Measurements from ENCODE around the gene PPARA.

PPARA gene

DNA sequence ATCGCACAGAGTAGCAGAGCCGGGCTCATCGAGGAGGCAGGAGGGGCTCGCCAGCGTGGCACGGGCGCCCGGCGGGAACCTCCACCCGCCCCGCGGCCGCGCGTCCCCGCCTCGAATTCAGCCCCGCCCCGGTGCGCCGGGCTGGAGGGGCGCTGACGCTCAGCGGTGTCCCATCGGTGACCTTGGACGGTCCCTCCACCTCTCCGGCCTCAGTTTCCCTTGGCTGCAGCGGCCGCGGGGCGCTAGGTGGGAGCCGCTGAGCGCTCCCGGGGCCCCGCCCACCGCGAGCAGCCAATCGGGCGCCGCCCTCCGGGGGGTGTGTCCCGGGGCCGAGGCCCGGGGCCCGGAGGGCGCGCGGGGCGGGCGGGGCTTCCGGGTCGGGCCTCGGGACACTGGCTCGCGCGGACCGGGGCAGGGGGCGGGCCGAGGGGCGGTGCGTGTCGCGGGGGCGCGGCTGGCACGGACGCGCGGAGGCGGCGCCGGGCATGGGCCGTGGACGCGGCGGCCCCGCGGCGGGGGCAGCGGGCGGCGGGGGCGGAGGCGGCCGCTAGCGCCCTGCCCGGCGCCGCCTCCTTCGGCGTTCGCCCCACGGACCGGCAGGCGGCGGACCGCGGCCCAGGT is at the start of gene PPARA:
PPARA (plus strand) TSS at position 493 of the 621 bp plus-strand sequence. CDS start 47,858 bp downstream, outside the sequence.
- DNase-seq (ENCODE audit: low read depth, low spot score), result peak; percentile 33

DNA sequence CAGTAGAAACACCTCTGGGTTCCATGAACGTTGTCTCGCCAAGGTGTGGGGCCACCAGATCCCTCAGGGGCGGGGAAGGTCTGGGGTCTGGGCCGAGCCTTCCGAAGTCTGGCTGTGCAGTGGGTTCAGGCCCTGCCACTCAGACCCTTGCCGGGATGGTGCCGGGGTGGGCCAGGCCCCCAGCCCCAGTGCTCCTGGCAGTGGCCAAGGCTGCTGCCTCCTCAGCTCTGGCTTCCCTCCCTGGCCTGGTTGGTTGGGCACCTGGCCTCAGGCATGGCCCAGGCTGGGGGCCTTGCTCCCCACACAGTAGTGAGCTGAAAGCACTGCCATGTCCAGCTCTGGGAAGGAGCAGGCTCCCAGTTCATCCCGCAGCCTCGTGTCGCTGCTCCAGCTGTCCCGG is 48.2 kb upstream of the PPARA start:
- no peak for DNase-seq (ENCODE audit: low read depth, low spot score)

DNA sequence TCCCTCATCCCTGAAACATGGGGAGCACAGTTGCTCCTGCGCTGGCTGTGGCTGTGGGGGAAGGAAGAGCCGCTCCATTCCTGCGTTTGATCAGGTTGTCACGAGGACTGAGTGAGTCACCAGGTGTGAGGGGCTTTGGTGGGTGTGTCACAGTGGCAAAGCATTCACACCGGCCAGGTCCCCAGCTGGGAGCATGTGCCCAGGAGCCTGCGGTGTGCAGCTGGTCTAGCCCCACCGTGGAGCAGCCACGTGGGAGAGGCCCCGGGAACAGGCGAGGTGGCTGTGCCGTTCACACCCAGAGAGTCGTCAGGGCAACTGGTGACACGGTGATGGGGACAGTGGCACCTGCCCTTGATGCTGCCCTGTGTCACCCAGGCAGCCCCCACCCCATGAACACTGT is 47.6 kb upstream of the PPARA start:
- no peak for DNase-seq (ENCODE audit: low read depth, low spot score)

DNA sequence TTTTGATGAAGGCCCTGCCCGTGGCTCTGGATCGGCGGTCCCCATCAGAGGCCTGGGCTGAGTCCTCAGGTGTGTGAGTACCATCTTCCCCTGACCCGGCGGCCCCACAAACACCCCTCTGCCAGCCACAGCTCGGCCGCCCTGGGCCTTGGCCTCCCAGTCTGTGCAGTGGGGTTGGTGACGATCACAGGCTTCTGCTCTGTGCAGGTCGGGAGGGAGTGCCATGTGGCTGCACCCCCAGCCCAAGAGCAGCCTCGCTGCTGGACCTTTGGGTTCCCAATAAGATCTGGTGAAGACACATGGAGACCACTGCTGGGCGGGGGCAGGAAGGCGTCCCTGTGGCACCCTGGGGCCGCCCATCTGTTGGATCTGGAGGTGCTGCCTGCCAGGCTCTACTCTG is 47.1 kb upstream of the PPARA start:
- DNase-seq (ENCODE audit: low read depth, low spot score), result no peak

DNA sequence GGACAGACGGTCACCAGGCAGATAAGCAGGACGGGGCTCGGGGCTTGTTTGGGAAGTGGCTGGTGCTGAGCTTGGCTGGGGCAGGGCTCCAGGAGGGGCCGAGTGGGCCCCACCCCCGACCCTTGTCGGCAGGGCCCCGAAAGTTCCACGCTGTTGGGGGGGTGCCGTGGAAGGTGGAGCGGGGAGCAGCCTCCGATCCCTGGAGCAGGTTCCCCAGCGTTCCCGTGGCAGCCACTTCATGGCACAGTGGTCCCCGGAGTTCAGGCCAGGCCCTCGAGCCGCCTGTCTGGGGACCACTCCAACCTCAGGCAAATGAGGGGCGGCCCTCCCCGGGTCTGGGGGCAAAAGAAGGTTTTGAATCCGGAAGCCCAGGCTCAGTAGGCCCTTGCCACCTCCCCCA is 46.7 kb upstream of the PPARA start:
- DNase-seq (ENCODE audit: low read depth, low spot score), result no peak

DNA sequence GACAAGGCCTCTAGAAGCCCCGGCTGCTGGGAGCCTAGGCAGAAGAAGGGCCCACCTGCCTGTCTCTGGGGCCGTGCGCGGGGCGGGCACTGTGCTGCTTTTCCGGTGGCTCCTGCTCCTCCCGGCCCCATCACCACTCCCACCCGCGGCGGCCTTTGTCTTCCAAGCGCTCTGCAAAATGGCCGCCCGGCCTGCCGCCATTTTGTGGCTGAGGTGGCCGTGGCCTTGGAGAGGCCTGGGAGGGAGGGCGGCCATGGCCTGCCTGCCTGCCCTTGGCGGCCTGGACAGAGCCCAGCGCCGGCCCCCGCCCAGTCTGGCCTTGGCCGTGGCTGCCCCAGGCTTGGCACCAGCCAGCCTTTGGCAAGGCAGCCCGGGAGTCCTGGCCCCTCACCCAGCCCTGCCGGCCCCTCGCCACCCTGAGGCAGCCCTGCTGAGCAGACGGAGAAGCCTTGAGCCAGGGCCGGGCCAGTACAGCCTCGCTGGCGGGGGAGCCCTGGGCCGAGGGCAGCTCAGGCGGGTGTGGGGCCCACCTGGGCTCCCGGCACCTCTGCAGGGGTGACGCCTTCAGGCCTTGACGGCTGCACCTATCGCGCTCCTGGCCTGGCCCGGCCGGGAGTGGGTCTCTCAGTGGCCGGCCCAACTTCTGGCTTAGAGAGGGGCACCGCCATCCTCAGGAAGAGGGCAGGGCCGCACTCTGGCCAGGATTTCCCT is 46.0 kb upstream of the PPARA start:
- DNase-seq (ENCODE audit: low read depth, low spot score), result no peak

DNA sequence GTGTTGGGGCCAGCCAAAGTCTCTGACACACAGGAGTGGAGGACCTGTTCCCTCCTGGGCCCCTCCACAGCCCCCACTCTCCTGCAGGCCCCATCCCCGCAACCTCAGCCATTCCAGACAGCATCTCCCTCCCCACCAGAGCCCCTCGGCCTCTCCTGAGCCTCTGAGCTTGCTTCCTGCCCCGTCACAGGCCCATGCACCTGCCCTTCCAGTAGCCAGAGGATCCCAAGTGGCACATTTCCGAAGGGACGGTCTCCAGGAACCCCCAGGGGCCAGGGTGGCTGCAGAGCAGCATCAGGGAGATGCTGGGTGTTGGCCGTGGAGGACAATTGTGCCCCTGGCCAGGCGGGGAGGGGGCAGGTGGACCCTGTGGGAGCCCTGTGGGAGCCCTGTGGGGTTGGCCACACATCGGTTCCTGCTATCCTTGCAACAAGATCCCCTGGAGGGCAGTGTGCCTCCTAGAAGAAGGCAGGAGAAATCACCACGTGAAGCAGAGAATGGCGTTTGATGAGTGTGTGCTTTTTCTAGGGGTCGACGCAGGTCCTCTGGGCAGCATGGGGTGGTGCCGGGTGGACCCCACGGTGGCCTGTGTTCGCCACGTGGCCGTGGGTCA is 45.3 kb upstream of the PPARA start:
- no peak for DNase-seq (ENCODE audit: low read depth, low spot score)

DNA sequence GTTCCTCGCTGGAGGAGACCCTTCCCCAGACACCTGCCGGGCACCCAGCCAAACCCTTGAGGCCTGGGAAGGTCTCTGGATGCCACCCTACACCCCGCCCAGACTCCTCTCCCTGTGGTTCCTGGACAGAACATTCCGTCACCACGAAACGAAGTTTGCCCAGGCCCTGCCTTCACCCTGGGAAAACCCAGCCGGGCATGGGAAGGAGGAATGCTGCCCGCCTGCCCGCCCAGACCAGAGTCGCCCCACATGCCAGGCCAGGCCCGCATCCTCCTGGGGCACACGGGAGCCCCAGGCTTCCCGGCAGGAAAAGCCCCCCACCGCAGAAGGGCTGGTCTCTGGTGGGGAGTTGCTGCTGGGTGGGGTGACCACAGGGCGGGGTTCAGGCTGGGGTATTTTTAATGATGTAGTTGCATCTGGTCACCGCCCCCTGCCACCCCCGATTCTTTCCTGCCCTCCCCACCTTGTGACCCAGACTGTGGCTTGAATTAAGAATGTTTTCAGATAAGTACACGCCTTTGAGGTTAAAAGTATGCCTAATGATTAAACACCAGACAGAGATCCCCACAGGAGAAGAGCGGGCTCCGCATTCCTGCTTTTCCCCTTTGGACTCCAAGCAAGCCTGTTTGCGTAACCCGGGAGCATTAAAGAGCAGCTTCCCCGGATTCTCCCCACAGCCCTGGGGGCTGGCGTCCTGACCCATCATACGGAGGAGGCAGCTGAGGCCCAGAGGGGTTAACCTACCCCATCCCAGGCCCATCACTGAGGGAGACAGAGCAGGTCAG is 44.6 kb upstream of the PPARA start:
- DNase-seq (ENCODE audit: low read depth, low spot score), result no peak

DNA sequence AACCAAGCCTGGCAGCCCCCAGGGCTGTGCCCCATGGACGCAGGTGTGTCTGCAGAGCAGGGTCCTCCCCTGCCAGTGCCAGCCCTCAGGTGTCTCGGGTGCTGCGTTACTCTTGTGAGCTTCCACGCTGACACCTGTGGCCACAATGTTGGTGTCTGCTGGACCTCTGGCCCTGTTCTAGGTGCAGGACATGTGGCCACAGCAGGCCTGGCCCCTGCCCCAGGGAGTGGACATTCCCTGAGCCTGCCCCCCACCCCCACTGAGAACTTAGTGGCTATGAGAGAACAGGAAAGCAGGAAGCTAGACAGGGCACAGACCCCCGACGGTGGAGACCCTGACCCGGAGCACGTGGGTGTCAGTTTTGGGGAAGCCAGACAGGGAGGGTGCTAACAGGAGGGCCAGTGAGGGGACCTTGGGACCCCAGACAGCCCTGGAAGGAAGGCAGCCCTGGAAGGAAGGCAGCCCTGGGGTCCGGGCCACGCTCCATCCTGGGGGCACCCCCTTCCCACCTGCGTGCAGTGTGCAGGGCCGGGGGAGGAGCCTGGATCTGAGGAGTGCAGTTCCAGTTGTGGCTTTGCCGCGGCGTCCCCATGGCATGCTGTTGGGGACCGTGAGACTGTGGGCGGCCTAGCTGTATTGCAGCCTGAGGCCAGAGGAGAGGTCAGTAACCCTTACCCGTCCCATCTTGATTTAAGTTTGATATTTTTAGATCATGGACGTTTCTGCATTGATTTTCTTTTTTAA is 43.9 kb upstream of the PPARA start:
- no peak for DNase-seq (ENCODE audit: low read depth, low spot score)

DNA sequence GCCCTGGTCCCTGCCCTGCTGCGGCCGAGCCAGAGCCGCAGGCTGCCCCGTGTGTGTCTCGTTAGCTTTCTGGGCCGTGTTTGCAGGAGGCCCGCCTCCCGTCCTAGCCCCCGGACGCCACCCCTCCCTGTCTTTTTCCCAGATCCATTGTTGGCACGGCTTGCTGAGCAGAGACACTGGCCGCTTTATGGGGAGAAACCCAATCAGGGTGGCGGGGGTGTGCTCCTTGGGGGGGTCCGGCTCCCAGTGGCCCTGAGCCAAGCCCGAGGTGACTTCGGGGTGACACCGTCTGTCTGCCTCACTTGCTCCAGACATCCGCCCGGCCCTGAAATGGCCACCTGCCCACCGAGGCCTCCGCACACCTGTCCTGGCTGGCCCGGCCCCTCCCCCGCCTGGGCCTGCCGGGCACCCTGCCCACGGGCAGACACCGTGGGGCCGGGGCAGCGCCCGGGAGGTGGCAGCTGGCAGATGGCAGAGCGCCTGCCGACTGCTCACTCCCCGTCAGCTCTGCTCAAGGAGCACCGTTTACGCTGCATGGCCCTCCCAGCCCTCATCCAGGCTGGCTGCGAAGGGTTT is 43.1 kb upstream of the PPARA start:
- no peak for DNase-seq (ENCODE audit: low read depth, low spot score)

DNA sequence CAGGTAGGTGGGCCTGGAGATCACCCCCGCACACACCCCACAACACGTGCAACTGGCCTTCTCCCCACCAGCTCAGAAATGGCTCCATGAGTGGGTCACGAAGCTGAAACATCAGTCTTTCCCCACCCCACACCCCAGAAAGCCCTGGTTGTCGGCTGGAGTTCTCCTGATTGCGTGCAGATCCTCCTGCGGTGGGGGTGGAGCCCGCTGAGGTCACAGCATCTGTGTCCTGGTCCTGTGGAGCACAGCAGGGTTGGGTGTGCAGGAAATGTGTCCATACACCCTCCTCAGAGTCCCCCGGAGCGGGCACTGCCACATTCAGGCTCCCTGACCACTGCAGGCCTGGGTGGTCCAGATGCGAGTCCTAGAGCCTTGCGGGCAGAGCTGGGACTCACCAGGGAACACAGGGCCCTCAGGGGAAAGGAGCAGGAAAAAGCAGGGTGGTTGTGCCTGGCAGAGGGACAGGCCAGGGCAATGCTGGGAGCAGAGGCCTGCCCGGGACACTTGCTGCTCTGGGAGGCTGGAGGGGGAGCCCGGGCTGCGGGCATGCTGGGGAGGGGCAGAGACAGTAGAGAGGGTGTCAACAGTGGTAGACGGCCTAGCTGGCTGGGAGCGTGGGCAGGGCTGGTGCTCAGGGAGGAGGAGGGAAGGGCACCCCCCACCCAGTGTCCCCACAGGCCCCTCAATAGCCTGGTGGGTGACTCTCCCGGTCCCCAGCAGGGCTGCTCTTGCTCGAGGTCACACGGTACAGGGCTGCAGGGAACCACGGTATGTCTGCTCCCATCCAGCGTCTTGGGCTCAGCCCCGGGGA is 42.4 kb upstream of the PPARA start:
- no peak for DNase-seq (ENCODE audit: low read depth, low spot score)

DNA sequence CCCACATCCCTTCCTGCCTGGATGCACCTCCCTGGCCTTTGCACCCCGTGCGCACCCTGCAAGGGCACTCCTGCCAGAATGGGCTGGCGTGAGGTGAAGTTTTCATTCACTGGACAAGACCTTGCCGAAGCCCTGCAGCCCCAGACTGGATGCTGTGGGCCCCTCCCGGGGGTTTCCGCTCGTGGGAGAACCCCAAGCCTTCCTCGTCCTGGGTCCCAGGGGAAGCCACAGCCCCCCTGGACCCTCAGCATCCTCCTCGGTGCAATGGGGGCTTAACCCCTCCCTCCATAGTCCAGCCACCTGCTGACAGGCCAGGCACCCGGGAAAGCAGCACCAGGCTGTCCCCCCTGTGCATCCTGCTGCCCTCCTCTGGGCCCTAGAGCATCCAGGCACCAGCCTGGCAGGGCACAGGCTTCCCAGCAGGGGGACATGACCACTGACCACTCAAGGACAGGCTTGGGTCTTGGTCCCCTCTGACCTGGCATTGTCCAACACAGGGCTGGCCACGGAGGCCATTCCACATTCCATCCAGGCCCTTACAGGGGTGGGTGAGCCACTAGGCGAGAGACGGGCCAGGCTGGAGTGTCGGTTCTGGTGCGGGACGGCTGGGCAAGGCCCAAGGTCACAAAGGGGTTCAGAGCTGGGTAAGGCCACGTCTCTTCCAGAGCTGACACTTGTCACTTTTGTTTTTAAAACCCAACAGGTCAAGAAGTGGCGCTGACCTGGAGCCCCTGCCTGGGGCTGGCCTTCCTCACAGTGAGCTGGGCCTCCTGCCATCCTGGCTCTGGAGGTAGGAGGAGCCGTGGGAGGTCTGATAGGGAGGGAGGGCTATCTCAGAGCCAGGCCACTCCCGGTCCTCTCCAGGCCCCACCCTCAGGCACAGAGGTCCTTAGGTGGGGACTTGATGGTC is 41.5 kb upstream of the PPARA start:
- DNase-seq (ENCODE audit: low read depth, low spot score), result peak; percentile 69

DNA sequence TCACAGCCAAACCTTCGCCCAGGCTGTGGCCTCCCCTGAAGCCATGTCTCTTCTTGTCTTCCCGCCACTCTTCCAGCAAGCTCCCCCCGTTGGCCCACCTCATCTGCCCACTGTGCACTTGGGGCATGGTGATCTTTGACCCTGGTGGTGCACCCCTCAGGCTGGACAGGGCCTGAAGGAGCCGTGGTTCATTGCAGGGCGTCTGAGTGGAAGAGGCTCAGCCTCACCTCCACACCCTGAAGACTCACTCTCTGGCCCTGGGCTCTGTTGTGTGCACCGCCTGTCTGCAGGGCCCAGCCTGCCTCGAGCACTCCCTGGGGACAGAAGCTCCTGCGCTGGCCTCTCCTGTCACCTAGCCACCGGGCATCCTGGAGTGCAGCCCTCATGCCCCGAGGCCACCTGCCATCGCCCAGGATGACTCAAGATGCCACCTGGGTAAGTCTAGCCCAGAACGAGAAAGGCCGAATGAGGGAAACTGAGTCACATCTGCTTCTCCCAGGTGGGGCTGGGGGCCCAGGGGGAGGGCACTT is 40.8 kb upstream of the PPARA start:
- no peak for DNase-seq (ENCODE audit: low read depth, low spot score)

DNA sequence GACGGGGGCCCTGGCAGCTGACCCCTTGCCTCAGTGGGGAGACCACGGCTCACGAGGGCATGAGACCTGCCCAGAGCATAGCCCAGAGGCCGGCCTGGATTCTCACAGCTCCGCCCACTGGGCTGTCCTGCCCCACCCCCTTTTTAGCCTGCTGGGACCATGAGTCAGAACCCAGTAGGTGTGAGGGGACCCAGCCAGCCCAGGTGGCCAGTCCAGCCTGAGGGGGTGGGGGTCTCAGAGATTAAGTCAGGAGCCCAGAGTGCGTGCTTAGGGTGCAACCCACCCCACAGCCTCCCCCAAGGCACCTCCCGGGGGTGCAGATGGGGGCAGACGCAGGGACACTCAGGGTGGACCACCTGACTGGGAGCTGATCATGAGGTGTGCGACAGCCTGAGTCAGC is 40.1 kb upstream of the PPARA start:
- peak; percentile 68 for DNase-seq (ENCODE audit: low read depth, low spot score)

DNA sequence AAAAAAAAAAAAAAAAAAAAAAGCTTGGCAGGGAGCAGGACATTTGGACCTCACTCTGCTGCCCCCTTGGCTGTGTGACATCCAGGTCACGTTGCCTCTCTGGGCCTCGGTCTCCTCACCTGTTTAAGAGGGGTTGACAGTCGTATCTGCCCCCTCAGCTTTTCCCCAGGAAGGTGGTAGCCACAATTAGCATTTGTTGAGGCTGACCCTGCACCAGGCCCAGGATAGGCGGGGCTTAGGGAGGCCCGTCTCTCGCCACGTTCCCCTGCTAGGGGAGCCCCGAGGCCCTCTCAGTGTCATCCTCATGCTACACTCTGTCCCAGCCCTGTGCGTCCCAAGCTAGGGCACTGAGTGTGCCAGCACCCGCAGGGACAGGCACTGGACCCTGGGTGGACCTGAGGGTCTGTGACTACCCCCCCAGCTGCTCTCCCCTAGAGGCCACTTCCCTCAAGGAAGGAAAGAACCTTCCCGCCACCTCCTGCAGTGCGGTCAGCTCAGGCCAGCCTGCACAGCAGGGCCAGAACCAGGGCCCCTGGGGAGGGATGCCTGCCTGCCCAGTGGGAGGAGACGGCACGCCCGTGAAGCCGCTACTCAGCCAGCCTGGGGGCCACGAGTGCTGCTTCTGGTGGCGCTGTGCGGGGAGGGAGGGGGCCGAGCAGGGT is 38.5 kb upstream of the PPARA start:
- DNase-seq (ENCODE audit: low read depth, low spot score), result peak; percentile 75

DNA sequence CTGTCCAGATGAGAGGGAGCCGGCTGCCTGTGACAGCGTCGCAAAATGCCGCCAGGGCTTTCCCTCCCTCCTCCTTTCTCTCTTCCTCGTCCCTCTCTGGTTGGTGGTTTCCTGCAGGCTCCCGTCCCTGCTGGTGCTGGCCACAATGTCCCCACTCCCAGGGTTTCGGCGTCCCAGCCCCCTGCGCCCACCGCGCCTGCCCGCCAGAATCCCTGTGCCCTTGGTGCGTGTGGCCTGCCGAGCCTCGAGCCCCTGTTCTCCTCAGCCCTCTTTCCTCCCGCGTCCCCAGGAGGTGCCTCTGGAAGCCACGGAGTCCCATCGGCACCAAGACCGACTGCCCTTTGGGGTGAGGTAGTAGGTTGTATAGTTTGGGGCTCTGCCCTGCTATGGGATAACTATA is 37.9 kb upstream of the PPARA start:
- DNase-seq (ENCODE audit: low read depth, low spot score), result no peak

DNA sequence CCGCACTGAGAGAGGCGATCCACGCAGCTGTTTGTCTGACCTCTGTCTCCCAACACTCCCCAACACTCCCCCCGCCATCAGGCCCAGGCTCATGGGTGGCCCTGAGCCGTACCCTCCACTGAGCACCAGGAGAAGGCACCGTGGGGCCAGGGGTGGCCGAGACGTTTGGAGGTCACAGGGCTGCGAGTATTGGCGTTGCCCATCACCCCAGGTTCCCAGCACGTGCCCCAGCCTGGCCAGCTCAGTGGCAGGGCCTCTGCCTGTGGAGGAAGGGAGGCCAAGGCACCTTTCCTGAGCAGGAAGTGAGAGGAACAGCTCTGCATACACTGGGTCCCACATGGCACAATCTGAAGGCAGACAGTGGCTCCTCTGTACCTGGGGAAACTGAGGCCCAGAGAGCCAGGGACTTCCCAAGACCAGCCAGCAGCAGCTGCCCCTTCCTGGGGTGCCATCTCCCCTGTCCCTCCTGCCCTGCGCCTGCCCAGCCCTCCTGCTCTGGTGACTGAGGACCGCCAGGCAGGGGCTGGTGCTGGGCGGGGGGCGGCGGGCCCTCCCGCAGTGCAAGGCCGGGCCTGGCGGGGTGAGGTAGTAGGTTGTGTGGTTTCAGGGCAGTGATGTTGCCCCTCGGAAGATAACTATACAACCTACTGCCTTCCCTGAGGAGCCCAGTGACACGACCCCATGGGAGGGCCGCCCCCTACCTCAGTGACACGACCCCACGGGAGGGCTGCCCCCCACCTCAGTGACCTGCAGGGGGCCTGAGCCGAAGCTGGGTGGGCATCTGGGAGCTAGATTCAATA is 37.0 kb upstream of the PPARA start:
- DNase-seq (ENCODE audit: low read depth, low spot score), result no peak
